OCI-LY7 (cell line): ENCODE measurements around the gene LGSN.
"Not testable (repeated sequence)": the region's sequence is repeated elsewhere in the genome, so short reads cannot be mapped to it uniquely, and the experiment has no call there.

Source experiments
- CTCF ChIP-seq: fragments of 200-600 bp; sonication (generic); conservative IDR thresholded peaks from 2 replicates; pipeline ENCODE4 v1.5.1; 2014; ENCODE audit warnings: mild to moderate bottlenecking, antibody characterized with exemption, low read length, moderate library complexity, mixed read lengths
- EZH2phosphoT487 ChIP-seq: fragments of 200-600 bp; sonication (generic); IDR thresholded peaks from 2 replicates; pipeline ENCODE4 v1.6.1; 2018; ENCODE audit warnings: low read depth, borderline replicate concordance, mild to moderate bottlenecking, mixed run types, antibody characterized with exemption, low read length, moderate library complexity, mixed read lengths

- not testable (repeated sequence) for TF ChIP-seq CTCF, EZH2phosphoT487
Measured at GRCh38 chr6:63334652-63335051, 14.9 kb upstream of the LGSN start.
